Gastrocnemius medialis (tissue), 4 donors: Measurements from ENCODE around the gene CORO2B.

Experiments
- POLR2A ChIP-seq, 2 donors: fragments of 450-650 bp; IDR thresholded peaks; one replicate each; pipeline ENCODE4 v1.6.1; 2017; ENCODE audit warnings: antibody characterized with exemption in 2 of 2, mild to moderate bottlenecking in 2 of 2, moderate library complexity in 2 of 2
- TF ChIP-seq, protein P1 (sequence below), 5 experiments: fragments of 450-650 bp in 3 of 5; fragments of 200-600 bp in 2 of 5; sonication (generic) in 2 of 5; IDR thresholded peaks in 4 of 5; conservative IDR thresholded peaks in 1 of 5; 1 replicate in 4 of 5; 2 replicates in 1 of 5; pipeline ENCODE4 v1.5.1; 2016 to 2019; ENCODE audit warnings: antibody characterized with exemption in 5 of 5, mild to moderate bottlenecking in 3 of 5, moderate library complexity in 3 of 5

DNA sequence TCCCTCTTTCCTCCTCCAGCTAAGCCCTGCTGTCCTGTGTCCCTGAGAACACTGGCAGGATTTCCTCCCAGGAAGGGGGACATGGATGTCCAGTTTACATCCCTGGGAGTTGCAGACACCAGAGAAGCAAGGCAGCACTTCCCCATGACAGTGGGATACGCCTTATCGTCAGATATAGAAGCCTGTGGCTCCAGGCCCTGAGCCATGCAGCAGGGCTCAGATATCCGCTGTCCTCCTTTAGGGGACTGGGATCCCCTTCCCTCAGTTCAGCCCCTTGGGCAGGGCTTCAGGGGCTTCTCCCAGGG lies 16.4 kb downstream of the CORO2B start:
- TF ChIP-seq, protein P1, sequence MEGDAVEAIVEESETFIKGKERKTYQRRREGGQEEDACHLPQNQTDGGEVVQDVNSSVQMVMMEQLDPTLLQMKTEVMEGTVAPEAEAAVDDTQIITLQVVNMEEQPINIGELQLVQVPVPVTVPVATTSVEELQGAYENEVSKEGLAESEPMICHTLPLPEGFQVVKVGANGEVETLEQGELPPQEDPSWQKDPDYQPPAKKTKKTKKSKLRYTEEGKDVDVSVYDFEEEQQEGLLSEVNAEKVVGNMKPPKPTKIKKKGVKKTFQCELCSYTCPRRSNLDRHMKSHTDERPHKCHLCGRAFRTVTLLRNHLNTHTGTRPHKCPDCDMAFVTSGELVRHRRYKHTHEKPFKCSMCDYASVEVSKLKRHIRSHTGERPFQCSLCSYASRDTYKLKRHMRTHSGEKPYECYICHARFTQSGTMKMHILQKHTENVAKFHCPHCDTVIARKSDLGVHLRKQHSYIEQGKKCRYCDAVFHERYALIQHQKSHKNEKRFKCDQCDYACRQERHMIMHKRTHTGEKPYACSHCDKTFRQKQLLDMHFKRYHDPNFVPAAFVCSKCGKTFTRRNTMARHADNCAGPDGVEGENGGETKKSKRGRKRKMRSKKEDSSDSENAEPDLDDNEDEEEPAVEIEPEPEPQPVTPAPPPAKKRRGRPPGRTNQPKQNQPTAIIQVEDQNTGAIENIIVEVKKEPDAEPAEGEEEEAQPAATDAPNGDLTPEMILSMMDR (IDR thresholded peaks at IDR 0.05 in 4 of 5, conservative IDR thresholded peaks at IDR 0.05 in 1 of 5) = no peak
- no peak for TF ChIP-seq POLR2A (IDR thresholded peaks at IDR 0.05)
